H9 (cell line): ENCODE data around the gene CMTM7. TPM values are rescaled to one million over a fixed set of nuclear protein-coding genes. Genes with fewer than 3 reads are reported as not detected.

ENCODE experiments used
- DNase-seq: peaks from one replicate; pipeline ENCODE4 v3.0.0-alpha.2; 2017
- H2AFZ ChIP-seq: one replicate; pipeline ENCODE4 v1.6.1; 2013; ENCODE audit warnings: mild to moderate bottlenecking, low read length, control low read depth, moderate library complexity
- H2AK5ac ChIP-seq: 2 replicates; pipeline ENCODE4 v1.6.1; 2013; ENCODE audit warnings: low read length, control low read depth, mixed read lengths; ENCODE audit not compliant: insufficient read length
- H2BK120ac ChIP-seq: one replicate; pipeline ENCODE4 v1.6.1; 2013; ENCODE audit warnings: low read depth, mild to moderate bottlenecking, low read length, control low read depth, inconsistent platforms; ENCODE audit not compliant: poor library complexity, severe bottlenecking
- H2BK12ac ChIP-seq: 2 replicates; pipeline ENCODE4 v1.6.1; 2013; ENCODE audit warnings: low read length, control low read depth, mixed read lengths, low read depth; ENCODE audit not compliant: insufficient read length
- H2BK15ac ChIP-seq: 2 replicates; pipeline ENCODE4 v1.6.1; 2013; ENCODE audit warnings: low read depth, low read length, control low read depth
- H2BK20ac ChIP-seq: one replicate; pipeline ENCODE4 v1.6.1; 2013; ENCODE audit warnings: low read depth, mild to moderate bottlenecking, low read length, control low read depth, inconsistent platforms; ENCODE audit not compliant: poor library complexity, severe bottlenecking
- H2BK5ac ChIP-seq: 2 replicates; pipeline ENCODE4 v1.6.1; 2013; ENCODE audit warnings: low read length, control low read depth, mixed read lengths; ENCODE audit not compliant: insufficient read length
- H3K14ac ChIP-seq: 2 replicates; pipeline ENCODE4 v1.6.1; 2013; ENCODE audit warnings: low read length, control low read depth; ENCODE audit not compliant: insufficient read depth
- H3K18ac ChIP-seq: 2 replicates; pipeline ENCODE4 v1.6.1; 2013; ENCODE audit warnings: low read depth, mild to moderate bottlenecking, mixed read lengths, low read length, control low read depth; ENCODE audit not compliant: insufficient read length
- H3K23ac ChIP-seq: 2 replicates; pipeline ENCODE4 v1.6.1; 2013; ENCODE audit warnings: low read length, control low read depth, mixed read lengths, low read depth; ENCODE audit not compliant: insufficient read length
- H3K23me2 ChIP-seq: 2 replicates; pipeline ENCODE4 v1.6.1; 2013; ENCODE audit warnings: low read depth, mild to moderate bottlenecking, mixed read lengths, low read length, control low read depth; ENCODE audit not compliant: insufficient read length, poor library complexity, severe bottlenecking
- H3K27ac ChIP-seq: 2 replicates; pipeline ENCODE4 v1.5.1; 2013; ENCODE audit warnings: low read length, control low read depth, mixed read lengths, low read depth; ENCODE audit not compliant: insufficient read length
- H3K27me3 ChIP-seq: 2 replicates; pipeline ENCODE4 v1.6.1; 2013; ENCODE audit warnings: low read length, control low read depth, inconsistent platforms; ENCODE audit not compliant: insufficient read depth
- H3K4ac ChIP-seq: 2 replicates; pipeline ENCODE4 v1.6.1; 2013; ENCODE audit warnings: low read depth, mild to moderate bottlenecking, control low read depth, inconsistent platforms, low read length, moderate library complexity
- H3K4me1 ChIP-seq: 2 replicates; pipeline ENCODE4 v1.6.1; 2013; ENCODE audit warnings: low read length, control low read depth, inconsistent platforms; ENCODE audit not compliant: insufficient read depth
- H3K4me2 ChIP-seq: 2 replicates; pipeline ENCODE4 v1.6.1; 2013; ENCODE audit warnings: low read length, control low read depth, mixed read lengths; ENCODE audit not compliant: insufficient read length, insufficient read depth
- H3K56ac ChIP-seq: 2 replicates; pipeline ENCODE4 v1.6.1; 2013; ENCODE audit warnings: low read depth, mild to moderate bottlenecking, mixed read lengths, low read length, control low read depth; ENCODE audit not compliant: insufficient read length
- H3K79me1 ChIP-seq: 2 replicates; pipeline ENCODE4 v1.6.1; 2013; ENCODE audit warnings: low read depth, mild to moderate bottlenecking, moderate library complexity, low read length, control low read depth, inconsistent platforms; ENCODE audit not compliant: insufficient read depth, poor library complexity, severe bottlenecking
- H3K79me2 ChIP-seq: 2 replicates; pipeline ENCODE4 v1.6.1; 2013; ENCODE audit warnings: low read length, control low read depth, inconsistent platforms; ENCODE audit not compliant: insufficient read depth
- H3K9ac ChIP-seq: 2 replicates; pipeline ENCODE4 v1.6.1; 2013; ENCODE audit warnings: low read length, control low read depth, mixed read lengths; ENCODE audit not compliant: insufficient read length; ENCODE audit errors: extremely low read depth
- H3K9me3 ChIP-seq: one replicate; pipeline ENCODE4 v1.6.1; 2013; ENCODE audit warnings: low read depth, low read length, inconsistent platforms; ENCODE audit not compliant: control insufficient read depth
- H3T11ph ChIP-seq: one replicate; pipeline ENCODE4 v1.6.1; 2013; ENCODE audit warnings: mild to moderate bottlenecking, low read length, control low read depth, inconsistent platforms
- H4K20me1 ChIP-seq: one replicate; pipeline ENCODE4 v1.6.1; 2013; ENCODE audit not compliant: control insufficient read depth, insufficient read length, insufficient read depth
- H4K5ac ChIP-seq: 2 replicates; pipeline ENCODE4 v1.6.1; 2013; ENCODE audit warnings: low read depth, mild to moderate bottlenecking, mixed read lengths, low read length, control low read depth; ENCODE audit not compliant: insufficient read length
- H4K8ac ChIP-seq: replicated peaks from 2 replicates; pipeline ENCODE4 v1.6.1; 2013; ENCODE audit warnings: low read length, control low read depth, mixed read lengths, low read depth; ENCODE audit not compliant: insufficient read length
- H4K91ac ChIP-seq: 2 replicates; pipeline ENCODE4 v1.6.1; 2013; ENCODE audit warnings: low read depth, mild to moderate bottlenecking, moderate library complexity, mixed read lengths, low read length, control low read depth; ENCODE audit not compliant: insufficient read length
- H3K27ac Mint-ChIP-seq, 3 experiments: 2 replicates in 2 of 3; 3 replicates in 1 of 3; pipeline ENCODE4 v1.8.0; 2020 to 2021; ENCODE audit warnings: mixed read lengths in 3 of 3, mild to moderate bottlenecking in 1 of 3, moderate library complexity in 1 of 3
- H3K27me3 Mint-ChIP-seq: 2 replicates; pipeline ENCODE4 v1.8.0; 2021; ENCODE audit warnings: low read depth, mild to moderate bottlenecking, moderate library complexity, mixed read lengths
- H3K36me3 Mint-ChIP-seq, 3 experiments: 2 replicates in 2 of 3; 3 replicates in 1 of 3; pipeline ENCODE4 v1.8.0; 2020 to 2021; ENCODE audit warnings: low read depth in 3 of 3, mixed read lengths in 3 of 3; ENCODE audit not compliant: insufficient read depth in 1 of 3
- H3K4me1 Mint-ChIP-seq, 2 experiments: 2 replicates each; pipeline ENCODE4 v1.8.0; 2020; ENCODE audit warnings: mixed read lengths in 2 of 2
- H3K4me3 Mint-ChIP-seq, 2 experiments: 2 replicates in 1 of 2; 3 replicates in 1 of 2; pipeline ENCODE4 v1.8.0; 2020 to 2021; ENCODE audit warnings: mild to moderate bottlenecking in 2 of 2, mixed read lengths in 2 of 2, moderate library complexity in 1 of 2
- H3K9me3 Mint-ChIP-seq, 2 experiments: 2 replicates in 1 of 2; 3 replicates in 1 of 2; pipeline ENCODE4 v1.8.0; 2020; ENCODE audit warnings: mild to moderate bottlenecking in 2 of 2, mixed read lengths in 2 of 2, moderate library complexity in 1 of 2
- CTCF ChIP-seq: fragments of 200-600 bp; sonication (generic); conservative IDR thresholded peaks from 3 replicates; pipeline ENCODE4 v1.8.0; 2021; ENCODE audit warnings: antibody characterized with exemption, mild to moderate bottlenecking
- WGBS: extraction: QIAGEN DNeasy Blood & Tissue Kit; methylation state at CpG from one replicate; pipeline ENCODE4 v1.1.7; 2013; ENCODE audit warnings: missing lambda C conversion rate, low lambda C conversion rate, mixed read lengths; ENCODE audit not compliant: insufficient read length; ENCODE audit errors: extremely low coverage; 5-methylcytosine and 5-hydroxymethylcytosine counted together
- total RNA-seq: library from RNA; stranded (reverse); gene quantifications from 2 replicates; pipeline ENCODE4 v1.2.1, GENCODE V29; 2021

Gene CMTM7
- total RNA-seq, 1 experiment from 2014 or later: 23.9 TPM

- no peak overlapping the region for H4K8ac ChIP-seq
- no peak overlapping the region for H3K14ac ChIP-seq
- Mint-ChIP-seq H3K36me3 (peaks cover 3 to 8% (median 5%) of the 10 kb centered on the region in 3 experiments; a peak in 4 of 7 replicates), H3K27me3 (no peaks in the 10 kb centered on the region), H3K4me1 (0 out of 4 replicates have a peak, but pooled peaks cover 0 to 2% of the 10 kb centered on the region in 2 experiments), H3K4me3 (no peak overlapping the region), H3K27ac (no peak overlapping the region), H3K9me3 (no peaks in the 10 kb centered on the region; a peak in 1 of 5 replicates)
- no peak overlapping the region for H3K27ac ChIP-seq
- no peak overlapping the region for H2BK120ac ChIP-seq
- H3K9ac ChIP-seq: no peak overlapping the region
- H2AFZ ChIP-seq: no peak overlapping the region
- H3K4ac ChIP-seq: no peak overlapping the region
- no peak overlapping the region for H3T11ph ChIP-seq
- H3K79me1 ChIP-seq: no peaks in the 10 kb centered on the region
- H3K23me2 ChIP-seq: no peaks in the 10 kb centered on the region
- no peak overlapping the region for H2AK5ac ChIP-seq
- H3K79me2 ChIP-seq: no peaks in the 10 kb centered on the region; the same call in 1 of the 2 replicates
- WGBS: no CpG with 5 or more reads among the region's 2 CpGs
- H3K4me2 ChIP-seq: no peak overlapping the region
- no peaks in the 10 kb centered on the region for H4K20me1 ChIP-seq
- H3K4me1 ChIP-seq: no peaks in the 10 kb centered on the region
- no peak overlapping the region for H2BK15ac ChIP-seq
- no peak for DNase-seq
- no peak overlapping the region for H3K18ac ChIP-seq
- H3K23ac ChIP-seq: no peak overlapping the region
- H2BK20ac ChIP-seq: no peak overlapping the region
- no peak overlapping the region for H4K5ac ChIP-seq
- H3K27me3 ChIP-seq: no peaks in the 10 kb centered on the region
- H3K56ac ChIP-seq: no peak overlapping the region
- H2BK12ac ChIP-seq: no peak overlapping the region
- TF ChIP-seq CTCF: no peak
- no peak overlapping the region for H2BK5ac ChIP-seq
- H3K9me3 ChIP-seq: no peaks in the 10 kb centered on the region
- H4K91ac ChIP-seq: no peak overlapping the region
These were observed 104.0 kb downstream of the CMTM7 start for GRCh38 chr3:32495609-32496008.
